ENCODE measurements around the gene SEL1L.
A peak's percentile ranks its signal among the peaks of the same experiment; 100 is the strongest.
"Not testable (repeated sequence)": the region's sequence is repeated elsewhere in the genome, so short reads cannot be mapped to it uniquely, and the experiment has no call there.

The SEL1L gene

DNA sequence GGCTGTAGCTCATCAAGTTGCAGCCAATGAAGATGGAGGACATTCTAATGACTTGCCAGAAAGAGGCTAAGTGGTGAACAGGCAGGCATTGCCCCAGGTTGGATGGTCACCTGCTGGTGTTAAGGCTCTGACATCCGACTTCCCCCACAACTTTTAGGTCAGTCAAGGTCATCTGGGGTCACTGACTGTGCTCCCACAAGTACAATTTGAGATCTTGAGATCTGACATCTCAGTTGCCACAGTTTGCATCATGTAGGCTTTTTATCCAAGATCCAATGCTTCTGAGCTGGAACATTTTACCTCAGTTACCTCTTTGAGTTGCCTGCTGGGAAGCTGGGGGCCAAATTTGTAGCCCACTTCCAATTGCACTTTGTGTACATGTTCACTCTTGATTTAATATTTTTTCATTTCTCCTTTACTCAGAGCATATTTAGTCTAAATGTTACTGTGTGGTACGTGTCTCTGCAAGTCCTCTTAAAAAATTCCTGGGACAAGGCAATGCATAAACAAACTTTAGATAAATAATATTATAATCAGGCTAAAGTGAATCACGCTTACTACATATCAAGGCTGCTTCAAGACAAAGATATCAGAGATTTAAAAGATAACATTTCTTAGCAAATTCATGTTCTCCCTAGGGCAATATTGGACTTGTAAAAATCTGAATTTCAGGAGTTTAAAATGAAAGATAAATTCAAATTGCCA lies 61.4 kb downstream of the SEL1L start:
- DNase-seq = no peak

DNA sequence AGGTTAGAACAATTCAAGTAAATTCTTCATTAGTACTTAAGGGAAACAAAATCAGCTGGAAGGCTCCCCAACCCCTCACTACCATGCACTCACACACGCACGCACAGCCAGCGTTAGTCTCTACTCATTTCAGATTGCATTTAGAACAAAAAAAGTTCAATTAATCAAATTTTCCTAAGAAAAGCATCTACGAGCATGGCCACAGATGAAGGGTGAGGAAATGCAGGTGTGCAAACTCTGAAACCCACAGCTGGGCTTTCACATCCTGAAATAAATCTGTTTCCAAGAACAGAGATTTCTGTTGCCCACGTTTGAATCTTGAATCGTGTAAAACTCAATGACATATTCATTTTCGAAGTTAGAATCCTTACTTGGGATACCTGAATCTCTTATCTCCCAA lies 62.6 kb downstream of the SEL1L start:
- no peak for DNase-seq

DNA sequence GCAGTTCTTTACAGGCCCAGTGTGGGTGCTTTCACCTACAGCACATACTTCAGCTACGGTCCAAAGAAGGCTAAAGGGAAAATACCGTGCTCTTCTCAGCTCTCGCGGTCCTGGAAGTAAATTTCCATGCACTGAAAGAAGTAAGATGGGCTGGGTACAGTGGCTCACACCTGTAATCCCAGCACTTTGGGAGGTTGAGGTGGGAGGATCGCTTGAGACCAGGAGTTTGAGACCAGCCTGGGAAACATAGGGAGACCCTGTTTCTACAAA lies 63.2 kb downstream of the SEL1L start:
- DNase-seq = not testable (repeated sequence)

DNA sequence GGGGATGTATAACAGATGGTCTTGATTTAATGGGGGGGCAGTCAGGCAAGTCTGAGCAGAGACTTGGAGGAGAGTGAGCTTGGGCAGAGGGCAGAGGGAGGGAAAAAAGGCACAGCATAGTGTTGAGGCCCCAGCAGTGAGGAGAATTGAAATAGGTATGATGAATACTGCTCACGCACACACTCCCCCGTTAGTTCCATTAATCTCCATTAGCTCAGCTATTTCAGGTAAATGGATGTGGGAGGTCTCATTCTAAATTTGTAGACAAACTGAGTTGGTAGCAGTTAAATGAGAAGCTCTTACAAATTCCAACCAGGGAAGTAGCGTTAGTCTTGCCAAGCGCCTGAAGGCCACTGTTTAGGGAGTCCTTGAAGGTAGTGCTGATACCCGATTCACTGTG lies 66.8 kb downstream of the SEL1L start:
- DNase-seq = no peak

DNA sequence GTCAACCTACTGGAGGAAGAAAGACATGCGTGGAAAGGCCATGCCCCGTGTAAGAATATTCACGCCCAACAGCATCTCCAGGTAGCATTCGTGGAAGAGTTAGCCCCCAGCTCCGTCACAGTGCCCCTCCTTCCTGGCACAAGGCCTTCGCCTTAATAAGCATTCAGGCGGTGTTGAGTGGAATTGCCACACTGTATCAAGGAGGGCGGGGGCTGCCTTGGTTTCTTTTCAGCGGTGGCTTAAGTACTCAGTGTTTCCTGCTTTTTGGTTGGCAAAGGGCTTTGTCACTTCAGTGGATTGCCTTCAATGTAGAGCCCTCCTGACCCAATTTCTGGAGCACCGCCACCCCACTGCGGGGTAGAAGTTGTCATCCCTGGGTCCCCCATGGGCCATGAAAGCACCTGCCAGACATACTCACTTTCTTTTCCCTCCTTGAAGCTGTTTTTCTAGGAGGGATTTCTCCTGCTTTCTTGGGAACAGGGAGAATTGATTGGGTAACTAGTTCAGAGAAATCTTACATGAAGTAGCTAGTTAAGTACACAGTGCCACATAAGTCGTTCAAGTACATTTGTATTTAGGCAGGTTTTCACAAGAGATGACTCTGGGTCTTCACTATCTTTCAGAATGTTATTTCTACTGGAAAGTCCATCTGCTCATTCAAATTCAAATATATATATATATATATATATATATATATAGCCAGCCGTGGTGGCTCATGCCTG lies 68.0 kb downstream of the SEL1L start:
- no peak for DNase-seq

DNA sequence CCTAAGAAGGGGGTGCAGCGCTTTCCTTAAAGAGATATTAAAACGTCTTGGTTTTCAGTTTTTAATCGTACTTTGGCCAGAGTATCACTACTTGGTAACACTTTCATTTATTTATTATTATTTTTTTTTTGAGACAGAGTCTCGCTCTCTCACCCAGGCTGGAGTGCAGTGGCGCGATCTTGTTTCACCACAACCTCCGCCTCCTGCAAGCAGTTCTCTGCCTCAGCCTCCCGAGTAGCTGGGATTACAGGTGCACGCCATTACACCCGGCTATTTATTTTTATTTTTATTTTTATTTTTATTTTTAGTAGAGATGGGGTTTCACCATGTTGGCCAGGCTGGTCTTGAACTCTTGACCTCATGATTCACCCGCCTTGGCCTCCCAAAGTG lies 68.7 kb downstream of the SEL1L start:
- not testable (repeated sequence) for DNase-seq

DNA sequence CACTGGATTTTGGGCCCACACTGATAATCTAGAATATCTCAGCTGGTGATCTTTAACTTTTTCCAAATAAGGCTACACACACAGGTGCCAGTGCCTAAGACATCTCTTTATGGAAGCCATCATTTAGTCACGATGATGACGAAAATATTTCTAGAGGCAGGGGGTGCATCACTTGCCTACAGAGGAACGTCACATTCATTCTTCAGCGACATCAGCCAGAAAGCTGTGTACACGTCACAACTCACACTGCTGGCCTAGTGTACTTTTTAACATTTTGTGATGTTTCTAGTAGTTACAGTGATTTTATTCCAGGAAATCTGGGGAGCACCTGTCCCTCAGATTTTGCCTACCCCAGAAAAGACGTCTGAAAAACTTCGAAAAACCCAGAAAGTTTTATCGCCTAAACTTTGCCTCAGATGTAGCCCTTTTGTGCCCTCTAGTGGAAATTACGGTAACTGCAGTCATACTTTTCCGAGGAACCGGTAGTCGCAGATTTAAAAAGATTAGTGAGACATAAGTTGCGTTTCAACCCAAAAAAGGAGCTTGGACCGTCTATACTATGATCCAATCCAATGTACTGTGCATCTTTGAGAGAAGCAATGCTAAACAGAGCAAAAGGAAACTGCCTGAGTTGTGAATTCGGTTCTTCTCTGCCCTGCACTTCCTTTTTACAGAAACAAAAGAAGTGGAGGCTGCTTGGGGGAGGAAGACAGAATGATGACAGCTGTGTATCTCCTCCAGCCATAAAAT lies 69.2 kb downstream of the SEL1L start:
- DNase-seq = peak; percentile 35 to 49

DNA sequence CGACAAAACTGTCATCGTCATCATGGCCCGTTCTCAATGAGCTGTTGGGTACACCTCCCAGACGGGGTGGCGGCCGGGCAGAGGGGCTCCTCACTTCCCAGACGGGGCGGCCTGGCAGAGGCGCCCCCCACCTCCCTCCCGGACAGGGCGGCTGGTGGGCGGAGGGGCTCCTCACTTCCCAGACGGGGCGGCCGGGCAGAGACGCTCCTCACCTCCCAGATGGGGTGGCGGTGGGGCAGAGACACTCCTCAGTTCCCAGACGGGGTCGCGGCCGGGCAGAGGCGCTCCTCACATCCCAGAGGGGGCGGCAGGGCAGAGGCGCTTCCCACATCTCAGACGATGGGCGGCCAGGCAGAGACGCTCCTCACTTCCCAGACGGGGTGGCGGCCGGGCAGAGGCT lies 71.3 kb downstream of the SEL1L start:
- not testable (repeated sequence) for DNase-seq

DNA sequence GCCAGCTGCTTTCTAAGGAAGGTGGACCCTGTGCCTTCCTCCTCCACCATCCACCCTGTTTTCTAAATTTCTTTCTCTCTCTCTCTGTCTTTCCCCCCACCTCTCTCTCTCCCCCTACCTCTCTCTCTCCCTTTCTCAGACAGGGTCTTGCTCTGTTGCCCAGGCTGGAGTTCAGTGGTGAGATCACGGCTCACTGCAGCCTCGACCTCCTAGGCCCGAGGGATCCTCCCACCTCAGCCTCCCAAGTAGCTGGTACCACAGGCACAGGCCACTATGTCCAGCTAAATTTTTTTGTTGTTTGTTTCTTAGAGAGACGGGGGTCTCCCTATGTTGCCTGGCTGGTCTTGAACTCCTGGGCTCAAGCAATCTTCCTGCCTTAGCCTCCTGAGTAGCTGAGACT lies 73.7 kb downstream of the SEL1L start:
- DNase-seq = no peak

DNA sequence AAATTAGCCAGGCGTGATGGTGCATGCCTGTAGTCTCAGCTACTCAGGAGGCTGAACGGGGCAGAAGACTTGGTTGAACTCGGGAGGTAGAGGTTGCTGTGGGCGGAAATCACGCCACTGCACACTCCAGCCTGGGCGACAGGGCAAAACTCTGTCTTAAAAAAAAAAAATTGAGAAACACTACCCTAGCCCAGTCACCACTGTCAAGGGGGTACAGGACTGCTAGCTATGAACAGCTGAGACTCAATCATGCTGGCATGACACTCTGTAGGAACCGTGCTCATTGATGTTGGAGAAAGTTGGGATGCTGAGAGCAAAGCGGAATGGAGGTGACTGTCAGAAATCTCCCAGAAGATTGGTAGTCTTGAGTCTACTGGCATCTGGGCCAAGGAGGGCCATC lies 75.3 kb downstream of the SEL1L start:
- no peak for DNase-seq

DNA sequence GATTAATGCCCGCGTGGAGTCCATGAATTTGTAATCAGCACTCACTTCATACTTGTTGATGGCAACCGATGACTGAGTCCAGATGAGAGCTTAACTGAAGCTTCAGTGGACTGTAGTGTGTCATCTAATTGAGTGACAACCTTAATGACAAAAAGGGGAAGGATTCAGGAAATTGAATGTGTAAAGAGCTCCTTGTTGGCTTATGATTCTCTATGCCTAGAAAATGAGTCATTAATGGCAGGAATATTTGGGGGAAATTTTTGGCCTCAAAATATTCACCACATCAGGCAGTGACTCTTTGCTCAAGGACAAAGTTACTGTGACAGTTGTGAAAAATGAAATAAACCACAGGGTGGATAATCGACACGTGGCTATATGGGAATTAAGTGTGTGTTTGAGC lies 78.3 kb downstream of the SEL1L start:
- DNase-seq = no peak

DNA sequence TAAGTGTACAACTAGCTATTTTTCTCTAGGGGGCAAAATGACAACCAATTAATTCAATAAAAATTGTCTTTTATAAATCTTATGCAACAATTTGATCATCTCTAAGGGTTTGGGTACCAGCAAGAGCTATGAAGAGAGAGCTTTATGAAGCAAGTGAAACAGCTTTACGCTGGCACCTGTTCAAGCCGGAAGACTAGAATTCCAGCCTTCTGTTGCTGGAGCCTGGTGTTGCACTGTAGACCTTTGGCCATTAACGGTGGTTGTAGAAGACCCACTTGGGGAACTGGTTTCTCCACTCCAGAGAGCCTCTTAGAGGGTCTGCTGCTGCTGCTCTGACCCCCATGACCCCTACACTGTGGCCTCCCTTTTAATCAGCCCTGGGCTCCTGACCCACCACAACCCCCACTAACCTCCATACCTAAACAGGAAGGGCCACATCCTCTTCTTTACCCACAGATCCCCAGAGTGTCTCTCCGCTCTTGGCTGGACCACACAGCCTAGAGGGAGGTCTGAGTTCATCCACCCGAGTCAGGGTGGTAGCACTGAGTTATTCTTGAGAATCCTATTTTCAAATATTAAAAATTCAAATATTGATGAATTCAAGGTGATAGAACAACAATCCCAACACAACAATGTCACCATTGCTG lies 79.0 kb downstream of the SEL1L start:
- no peak for DNase-seq

DNA sequence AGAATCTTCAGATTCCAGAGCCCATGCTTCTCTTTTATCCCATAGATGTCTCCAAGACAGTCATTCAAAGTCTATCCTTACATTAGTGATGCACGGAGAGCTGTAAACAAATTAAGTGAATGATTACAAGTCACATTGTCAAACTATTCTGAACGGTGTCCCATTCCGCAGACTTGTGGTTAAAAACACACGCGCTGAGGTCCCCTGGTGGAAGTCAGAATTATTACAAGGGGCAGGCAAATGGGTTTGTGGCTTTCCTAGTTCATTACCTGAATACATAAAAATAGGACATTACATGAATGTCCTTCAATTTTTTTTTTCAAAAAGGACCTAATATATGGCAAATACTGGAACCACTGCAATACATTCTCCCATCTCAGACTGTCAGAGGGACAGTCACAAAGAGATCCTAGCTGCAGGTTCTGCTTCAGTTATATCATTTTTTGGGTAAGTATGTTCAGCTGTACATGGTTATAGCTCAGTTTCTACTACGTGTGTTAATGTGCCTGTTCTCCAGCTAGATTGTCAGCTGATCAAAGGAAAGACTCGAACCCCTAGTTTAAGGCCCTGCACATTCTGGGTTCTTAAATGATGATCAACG lies 80.4 kb downstream of the SEL1L start:
- peak; percentile 18 to 41 for DNase-seq

DNA sequence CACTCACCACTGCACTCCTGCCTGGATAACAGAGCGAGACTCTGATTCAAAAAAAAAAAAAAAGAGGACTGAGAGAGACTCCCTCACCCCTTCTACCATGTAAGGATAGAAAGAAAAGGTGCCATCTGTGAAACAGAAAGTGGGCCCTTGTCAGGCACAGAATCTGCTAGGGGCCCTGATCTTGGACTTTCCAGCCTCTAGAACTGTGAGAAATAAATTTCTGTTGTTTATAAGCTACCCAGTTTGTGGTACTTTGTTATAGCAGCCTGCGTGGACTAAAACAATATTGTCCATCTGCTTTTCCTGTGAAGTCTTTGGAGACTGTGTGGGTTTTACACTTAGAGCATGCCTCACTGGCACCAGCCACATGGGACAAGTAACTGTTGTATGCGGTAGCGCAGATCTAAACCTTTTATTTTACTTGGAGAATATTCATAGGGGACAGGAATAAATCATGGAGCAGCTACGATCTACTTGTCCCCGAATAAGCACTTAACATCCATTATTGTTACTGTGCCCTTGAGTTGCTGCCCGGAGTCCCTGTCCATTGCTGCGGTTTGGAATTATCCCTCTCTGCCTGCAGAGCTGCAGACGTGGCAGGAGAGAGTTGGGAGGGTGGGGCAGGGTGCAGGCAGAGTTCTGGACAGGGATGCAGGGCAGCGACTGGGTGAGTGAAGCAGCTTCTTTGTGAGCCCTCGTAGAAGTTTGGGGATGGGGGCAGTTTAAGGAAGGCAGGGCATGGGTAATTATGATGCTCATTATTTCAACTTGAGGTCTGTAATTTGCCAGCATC lies 81.1 kb downstream of the SEL1L start:
- DNase-seq = no peak

DNA sequence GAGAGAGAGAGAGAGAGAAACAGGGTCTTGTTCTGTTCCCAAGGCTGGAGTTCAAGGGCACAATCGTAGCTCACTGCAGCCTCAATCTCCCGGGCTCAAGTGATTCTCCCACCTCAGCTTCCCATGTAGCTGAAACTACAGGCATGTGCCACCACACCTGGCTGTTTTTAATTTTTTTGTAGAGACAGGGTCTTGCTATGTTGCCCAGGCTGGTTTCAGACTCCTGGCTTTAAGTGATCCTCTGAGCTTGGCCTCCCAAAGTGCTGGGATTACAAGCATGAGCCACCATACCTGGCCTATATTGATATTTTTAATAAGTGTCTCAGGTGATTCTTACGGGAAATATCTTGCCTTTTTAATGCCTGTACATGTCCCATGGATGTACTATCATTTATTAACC lies 82.7 kb downstream of the SEL1L start:
- no peak for DNase-seq

DNA sequence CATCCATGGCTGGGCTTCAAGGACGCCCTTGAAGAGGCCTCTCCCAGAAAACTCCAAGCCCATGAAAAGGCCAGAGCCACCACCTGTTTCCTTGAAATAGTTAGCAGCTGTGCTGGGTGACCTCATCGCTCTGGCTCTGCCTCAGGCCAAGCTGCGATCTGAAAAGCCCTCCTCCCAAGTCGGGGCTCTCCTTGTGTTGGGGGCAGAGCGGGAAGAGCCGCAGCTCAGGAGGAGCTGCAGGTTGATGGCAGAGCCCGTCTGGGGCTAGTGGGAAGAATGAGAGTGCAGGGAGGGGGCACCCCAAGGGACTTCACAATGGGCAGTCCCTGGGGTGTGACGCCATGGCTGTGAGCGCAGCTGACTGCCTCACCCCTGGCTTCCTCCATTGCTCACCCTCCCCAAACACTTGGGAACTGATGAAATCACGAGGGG lies 83.5 kb downstream of the SEL1L start:
- no peak for DNase-seq

DNA sequence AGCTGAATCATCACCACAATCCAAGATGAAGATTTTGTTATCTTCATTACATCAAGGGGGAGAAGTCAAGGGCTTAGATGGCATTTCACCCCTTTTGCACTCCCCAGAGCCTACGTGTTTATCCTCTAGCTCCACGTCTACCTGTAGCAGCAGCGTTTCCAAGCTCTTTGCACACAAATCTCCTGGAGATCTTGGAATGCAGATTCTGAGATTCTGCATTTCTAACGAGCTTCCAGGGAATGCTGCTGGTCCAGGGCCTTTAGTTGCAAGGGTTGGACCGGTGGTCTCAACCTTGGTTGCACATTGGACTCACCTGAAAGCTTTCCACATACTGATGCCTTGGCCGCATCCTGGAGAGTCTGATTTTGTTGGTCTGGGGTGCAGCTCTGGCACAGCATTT lies 84.1 kb downstream of the SEL1L start:
- no peak for DNase-seq

DNA sequence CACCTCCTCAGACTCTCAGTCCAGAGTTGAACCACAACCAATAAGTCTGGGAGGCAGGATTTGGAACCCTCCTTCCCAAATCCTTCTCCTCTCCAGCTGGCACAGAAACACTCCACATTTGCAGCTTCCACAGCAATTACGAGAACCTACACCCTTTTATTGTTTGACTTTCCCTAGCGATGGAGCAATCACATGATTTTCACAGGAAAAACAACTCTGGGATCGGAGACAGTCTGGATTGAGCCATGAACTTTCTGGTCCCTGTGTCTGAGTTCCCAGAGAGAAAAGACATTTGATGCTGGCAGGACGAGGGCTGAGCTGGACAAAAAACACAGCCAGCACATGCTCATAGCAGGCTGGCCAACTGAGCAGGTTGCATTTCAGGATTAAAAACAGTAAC lies 84.5 kb downstream of the SEL1L start:
- DNase-seq = no peak

DNA sequence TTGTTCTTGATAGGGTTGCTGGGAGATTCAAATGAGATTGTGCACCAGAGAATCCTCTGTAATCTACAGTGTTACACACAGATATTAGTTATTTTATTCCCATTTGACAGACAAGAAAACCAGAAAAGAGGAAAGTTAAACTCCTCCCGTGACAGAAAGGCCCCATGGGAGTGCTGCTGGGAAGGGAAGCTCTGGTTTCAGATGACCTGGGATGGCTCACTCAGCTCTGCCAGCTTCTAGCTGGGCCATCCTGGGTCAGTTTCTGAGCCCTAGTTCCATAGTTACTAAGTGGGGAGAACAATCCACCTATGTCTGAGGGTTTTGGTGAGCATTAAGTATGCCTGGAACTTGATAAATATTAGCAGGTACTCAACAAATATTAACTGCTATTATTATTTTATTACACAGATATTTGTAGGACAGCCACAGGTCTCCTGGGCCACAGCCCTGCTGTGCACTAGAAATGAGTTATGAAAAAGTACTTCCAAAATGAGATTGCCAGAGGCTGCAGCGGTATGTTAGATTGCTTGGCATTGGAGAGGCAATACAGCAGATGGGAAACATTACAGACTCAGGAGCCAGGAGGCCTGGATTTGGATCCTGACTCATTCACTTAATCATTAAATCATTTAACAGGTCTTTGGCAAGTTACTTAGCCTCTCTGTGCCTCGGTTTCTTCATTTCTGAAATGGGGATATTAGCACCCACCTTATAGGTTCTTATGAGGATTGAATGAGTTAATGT lies 86.5 kb downstream of the SEL1L start:
- DNase-seq = no peak

DNA sequence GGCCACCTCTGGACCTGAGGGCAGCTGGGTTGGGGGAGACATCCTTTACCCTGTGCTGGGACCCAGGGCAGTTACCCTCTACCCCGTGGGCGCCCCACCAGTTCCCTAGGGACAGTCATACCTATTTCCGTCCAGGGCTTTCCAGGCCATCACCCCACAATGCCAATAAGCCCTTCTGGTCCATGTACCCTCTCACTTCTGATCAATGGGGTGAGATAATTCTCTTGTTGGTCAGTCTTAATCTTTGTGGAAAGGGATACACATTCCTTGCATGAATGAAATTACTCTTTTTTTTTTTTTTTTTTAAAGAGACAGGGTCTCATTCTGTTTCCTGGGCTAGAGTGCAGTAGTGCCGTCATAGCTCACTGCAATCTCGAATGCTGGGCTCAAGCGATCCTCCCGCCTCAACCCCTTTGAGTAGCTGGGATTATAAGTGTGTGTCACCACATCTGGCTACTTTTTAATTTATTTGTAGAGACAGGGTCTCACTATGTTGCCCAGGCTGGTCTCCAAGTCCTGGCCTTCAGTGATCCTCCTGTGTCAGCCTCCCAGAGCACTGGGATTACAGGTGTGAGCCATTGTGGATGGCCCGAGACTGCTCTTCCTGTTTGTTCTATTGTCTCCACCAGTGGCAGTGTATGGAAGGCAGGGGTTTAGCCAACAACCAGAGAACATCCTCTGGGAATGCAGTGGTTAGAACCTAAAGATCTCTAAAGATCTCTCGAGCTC lies 87.2 kb downstream of the SEL1L start:
- DNase-seq = no peak

DNA sequence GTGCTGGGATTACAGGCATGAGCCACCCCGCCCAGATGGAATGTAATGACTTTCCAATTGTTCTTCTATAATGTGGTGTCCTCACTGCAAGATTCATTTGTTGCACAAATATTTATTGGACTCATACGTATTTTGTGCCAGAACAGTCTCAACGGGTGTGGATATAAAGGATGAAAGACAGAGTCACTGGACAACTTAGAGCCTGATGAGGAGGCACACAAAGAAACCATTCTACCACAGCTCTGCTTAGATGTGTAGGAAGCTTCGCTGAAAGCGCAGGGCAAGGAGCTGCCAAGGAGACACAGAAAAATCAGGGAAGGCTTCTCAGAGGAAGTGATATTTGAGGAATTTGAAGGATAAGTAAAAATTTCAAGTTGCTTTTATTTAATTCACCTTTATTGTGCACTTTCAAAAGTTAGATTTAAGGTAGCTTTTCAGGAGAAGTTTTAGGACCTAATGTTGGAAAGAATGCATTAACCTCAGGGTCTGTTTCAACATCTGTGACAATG lies 92.0 kb downstream of the SEL1L start:
- DNase-seq = no peak
